NCI-H460 (cell line): Measurements from ENCODE around the gene GUCY1B1. TPM values are rescaled to one million over a fixed set of nuclear protein-coding genes. Genes with fewer than 3 reads are reported as not detected.

Experiments used
- DNase-seq: peaks from one replicate; pipeline ENCODE4 v3.0.0-alpha.2; 2016; ENCODE audit warnings: low read depth; ENCODE audit errors: extremely low read depth
- total RNA-seq: library from RNA; depleted of rRNA; stranded (reverse); fragments of >200 nt; shearing (Covaris generic); gene quantifications from 2 replicates; pipeline ENCODE4 v1.2.3, GENCODE V29; 2014; rRNA removed

Gene GUCY1B1
- total RNA-seq, 1 experiment from 2014 or later: 1.1 TPM

DNA sequence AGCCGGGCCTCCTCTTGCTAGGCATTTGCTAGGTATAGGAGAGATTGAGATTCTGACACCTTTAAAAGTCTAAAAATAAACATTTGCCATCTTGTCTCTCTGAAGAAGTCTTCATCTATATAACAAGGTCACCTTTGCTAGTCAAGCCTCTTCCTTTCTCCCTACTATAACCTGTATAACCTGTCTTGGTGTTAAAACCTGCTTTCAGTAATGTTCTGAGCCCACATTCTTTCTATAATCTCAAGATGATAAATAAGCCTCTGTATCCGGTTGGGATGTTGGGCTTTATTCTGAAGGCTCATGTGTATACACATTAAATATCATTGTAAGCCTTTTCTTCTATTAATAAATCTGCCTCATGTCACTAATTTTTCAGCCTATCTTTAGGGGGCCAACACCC lies 97.1 kb downstream of the GUCY1B1 start:
- DNase-seq: no peak

Other genes with a start within 250 kb of the GUCY1B1 start
- gene GUCY1A1, start 92.2 kb upstream of the GUCY1B1 start, total RNA-seq: 0.55 and 0.92 TPM in 2 replicates
- gene ASIC5, start 107.3 kb downstream of the GUCY1B1 start, total RNA-seq: not detected in 2 replicates
- gene TDO2, start 144.7 kb downstream of the GUCY1B1 start, total RNA-seq: 11.4 and 17.6 TPM in 2 replicates
- gene CTSO, start 194.8 kb downstream of the GUCY1B1 start, total RNA-seq: 3.7 and 5.6 TPM in 2 replicates